Upper lobe of right lung (tissue), 1 donor: Measurements from ENCODE around the gene EPB41L1. TPM values are rescaled to one million over a fixed set of nuclear protein-coding genes. Genes with fewer than 3 reads are reported as not detected.

Experiments used
- ATAC-seq: fragments of 200-7000 bp; cut with Tn5 transposase; one replicate; pipeline ENCODE4 v1.9.1; 2020; ENCODE audit warnings: mild to moderate bottlenecking, moderate library complexity
- DNase-seq: peaks from one replicate; pipeline ENCODE4 v3.0.0-alpha.2; 2020
- H3K27ac ChIP-seq: fragments of 200-600 bp; one replicate; pipeline ENCODE4 v1.8.0; 2022
- H3K27me3 ChIP-seq: fragments of 200-600 bp; one replicate; pipeline ENCODE4 v1.8.0; 2022; ENCODE audit warnings: mild to moderate bottlenecking
- H3K36me3 ChIP-seq: fragments of 200-600 bp; one replicate; pipeline ENCODE4 v1.8.0; 2022
- H3K4me1 ChIP-seq: fragments of 200-600 bp; one replicate; pipeline ENCODE4 v1.8.0; 2022
- H3K4me3 ChIP-seq: fragments of 200-600 bp; one replicate; pipeline ENCODE4 v1.8.0; 2022; ENCODE audit warnings: mild to moderate bottlenecking
- H3K9me3 ChIP-seq: fragments of 200-600 bp; one replicate; pipeline ENCODE4 v1.8.0; 2022
- intact Hi-C: fragments of 100-400 bp; cut with DNase I; formaldehyde crosslinking; loops from one replicate; pipeline ENCODE4 v1.11.0; 2022
- total RNA-seq: library from RNA; stranded (reverse); fragmentation: NEBNext Ultra II Directional; extraction: Animal tissue kit (Norgen Biotek cat#: 25700); gene quantifications from one replicate; pipeline ENCODE4 v1.2.1, GENCODE V29; 2021
- TF ChIP-seq, protein P1 (sequence below): fragments of 200-600 bp; IDR thresholded peaks from one replicate; pipeline ENCODE4 v1.8.0; 2022; ENCODE audit warnings: antibody characterized with exemption
- donor health status: DM: no; HTN: yes; CAD: no; lungs with severe emphysema.

The EPB41L1 gene
- total RNA-seq, 1 donor from 2014 or later: 61.4 TPM

DNA sequence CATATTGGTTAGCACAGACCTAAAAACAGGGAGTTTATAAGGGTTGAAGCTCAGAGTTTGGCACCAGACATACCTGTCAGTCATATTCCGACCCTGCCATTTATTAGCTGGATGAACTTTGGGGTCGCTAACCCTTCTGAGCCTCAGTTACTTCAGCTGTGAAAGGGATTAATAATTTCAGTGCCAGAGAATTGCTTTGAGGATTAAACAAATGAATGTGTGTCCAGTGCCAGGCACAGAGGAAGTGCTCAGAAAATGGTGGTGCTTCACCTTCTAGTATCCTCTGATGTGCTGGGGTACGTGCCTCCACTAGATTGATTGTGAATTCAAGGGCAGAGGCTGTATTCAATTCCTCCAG lies 4.1 kb upstream of the EPB41L1 start:
- Histone ChIP-seq H3K4me1 (peaks cover 24% of the 10 kb centered on the region), H3K27ac (no peak overlapping the region), H3K4me3 (no peak overlapping the region), H3K36me3 (no peaks in the 10 kb centered on the region), H3K9me3 (no peaks in the 10 kb centered on the region), H3K27me3 (no peaks in the 10 kb centered on the region)
- DNase-seq: no peak
- intact Hi-C loops: no loop called here
- TF ChIP-seq, protein P1, sequence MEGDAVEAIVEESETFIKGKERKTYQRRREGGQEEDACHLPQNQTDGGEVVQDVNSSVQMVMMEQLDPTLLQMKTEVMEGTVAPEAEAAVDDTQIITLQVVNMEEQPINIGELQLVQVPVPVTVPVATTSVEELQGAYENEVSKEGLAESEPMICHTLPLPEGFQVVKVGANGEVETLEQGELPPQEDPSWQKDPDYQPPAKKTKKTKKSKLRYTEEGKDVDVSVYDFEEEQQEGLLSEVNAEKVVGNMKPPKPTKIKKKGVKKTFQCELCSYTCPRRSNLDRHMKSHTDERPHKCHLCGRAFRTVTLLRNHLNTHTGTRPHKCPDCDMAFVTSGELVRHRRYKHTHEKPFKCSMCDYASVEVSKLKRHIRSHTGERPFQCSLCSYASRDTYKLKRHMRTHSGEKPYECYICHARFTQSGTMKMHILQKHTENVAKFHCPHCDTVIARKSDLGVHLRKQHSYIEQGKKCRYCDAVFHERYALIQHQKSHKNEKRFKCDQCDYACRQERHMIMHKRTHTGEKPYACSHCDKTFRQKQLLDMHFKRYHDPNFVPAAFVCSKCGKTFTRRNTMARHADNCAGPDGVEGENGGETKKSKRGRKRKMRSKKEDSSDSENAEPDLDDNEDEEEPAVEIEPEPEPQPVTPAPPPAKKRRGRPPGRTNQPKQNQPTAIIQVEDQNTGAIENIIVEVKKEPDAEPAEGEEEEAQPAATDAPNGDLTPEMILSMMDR: no peak
- ATAC-seq: no peak

DNA sequence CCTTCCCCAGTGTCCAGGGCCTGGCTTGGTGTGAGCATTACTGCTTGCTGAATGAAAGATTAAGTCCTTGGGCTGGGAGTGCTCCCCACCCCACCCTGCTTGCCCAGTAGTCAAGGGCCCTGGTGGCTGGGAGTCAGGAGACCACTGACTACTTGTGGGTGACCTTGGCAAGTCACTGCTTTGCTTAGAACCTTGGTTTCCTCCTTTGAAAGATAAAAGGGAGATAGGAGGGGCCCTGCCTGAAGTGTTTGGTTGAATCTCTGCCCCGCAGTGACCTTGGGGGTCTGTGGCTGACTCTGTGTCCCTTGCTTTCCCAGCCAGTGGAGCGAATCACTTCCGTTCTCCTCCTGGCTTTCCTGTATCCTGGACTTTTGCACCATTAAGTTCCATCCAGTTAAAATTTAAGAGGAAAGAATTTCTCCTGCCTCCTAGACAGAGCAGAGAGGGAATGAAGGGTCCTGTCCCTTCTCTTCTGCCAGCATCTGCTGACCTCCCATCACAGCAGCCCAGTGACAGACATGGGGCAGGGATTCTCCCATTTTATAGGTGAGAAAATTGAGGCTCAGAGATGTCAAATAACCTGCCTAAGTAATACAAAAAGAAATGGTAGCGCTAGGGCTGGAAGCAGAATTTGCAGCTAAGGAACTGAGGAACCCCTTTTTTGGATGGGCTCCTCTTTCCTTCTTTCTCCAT lies 3.5 kb upstream of the EPB41L1 start:
- TF ChIP-seq, protein P1: no peak
- Histone ChIP-seq H3K27me3 (no peaks in the 10 kb centered on the region), H3K36me3 (no peaks in the 10 kb centered on the region), H3K4me1 (peaks cover 24% of the 10 kb centered on the region), H3K9me3 (no peaks in the 10 kb centered on the region), H3K4me3 (no peak overlapping the region), H3K27ac (no peak overlapping the region)
- DNase-seq (no peak), ATAC-seq (no peak)
- intact Hi-C loops: no loop called here

DNA sequence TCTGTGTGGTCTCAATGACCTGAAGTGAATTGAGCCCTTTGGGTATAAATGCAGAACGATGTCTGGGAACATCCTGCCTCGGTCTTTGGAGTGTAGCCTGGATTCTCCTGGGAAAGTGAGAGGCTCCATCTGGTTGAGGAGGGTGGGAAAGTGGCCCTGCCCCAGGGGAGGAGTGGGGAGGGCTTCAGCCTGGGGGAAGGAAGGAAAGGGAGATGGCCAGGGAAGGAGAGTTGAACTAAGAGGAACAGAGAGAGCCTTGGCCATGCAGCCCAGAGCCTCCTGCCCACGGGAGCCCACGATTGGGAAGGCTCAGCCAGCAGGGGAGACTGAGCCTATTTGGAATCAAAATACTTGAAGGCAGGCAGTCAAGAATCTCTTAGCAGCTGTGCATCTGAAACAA lies 2.3 kb upstream of the EPB41L1 start:
- no peaks in the 10 kb centered on the region for H3K27me3 ChIP-seq
- no peaks in the 10 kb centered on the region for H3K9me3 ChIP-seq
- H3K4me3 ChIP-seq: no peak overlapping the region
- no peak for ATAC-seq
- TF ChIP-seq, protein P1: no peak
- H3K27ac ChIP-seq: no peak overlapping the region
- H3K36me3 ChIP-seq: no peaks in the 10 kb centered on the region
- DNase-seq: no peak
- intact Hi-C loops: no loop called here
- H3K4me1 ChIP-seq: peaks cover 24% of the 10 kb centered on the region

DNA sequence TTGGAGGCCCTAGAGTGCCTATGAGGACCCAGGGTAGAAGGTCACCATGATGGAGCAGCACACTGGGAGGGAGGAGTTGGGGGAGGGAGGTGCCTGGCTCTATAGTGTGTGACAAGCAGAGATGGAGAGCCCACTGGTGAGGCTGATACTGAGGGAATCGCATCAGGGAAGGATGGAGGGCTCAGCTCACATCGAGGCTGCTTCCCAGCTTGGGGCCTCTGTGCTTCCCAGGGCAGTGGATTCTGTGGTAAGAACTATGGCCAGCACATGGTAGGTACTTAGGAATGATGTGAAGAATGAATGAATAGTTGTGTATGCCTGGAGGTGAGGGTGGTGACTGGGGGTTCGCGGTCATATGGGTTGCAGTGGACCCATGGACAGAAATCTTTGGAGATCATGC lies 1.3 kb upstream of the EPB41L1 start:
- no peak for DNase-seq
- TF ChIP-seq, protein P1: no peak
- ATAC-seq: no peak
- H3K9me3 ChIP-seq: no peaks in the 10 kb centered on the region
- H3K27ac ChIP-seq: no peak overlapping the region
- H3K27me3 ChIP-seq: no peaks in the 10 kb centered on the region
- no peak overlapping the region for H3K4me3 ChIP-seq
- intact Hi-C loops: no loop called here
- peaks cover 20% of the 10 kb centered on the region for H3K4me1 ChIP-seq
- H3K36me3 ChIP-seq: no peaks in the 10 kb centered on the region

DNA sequence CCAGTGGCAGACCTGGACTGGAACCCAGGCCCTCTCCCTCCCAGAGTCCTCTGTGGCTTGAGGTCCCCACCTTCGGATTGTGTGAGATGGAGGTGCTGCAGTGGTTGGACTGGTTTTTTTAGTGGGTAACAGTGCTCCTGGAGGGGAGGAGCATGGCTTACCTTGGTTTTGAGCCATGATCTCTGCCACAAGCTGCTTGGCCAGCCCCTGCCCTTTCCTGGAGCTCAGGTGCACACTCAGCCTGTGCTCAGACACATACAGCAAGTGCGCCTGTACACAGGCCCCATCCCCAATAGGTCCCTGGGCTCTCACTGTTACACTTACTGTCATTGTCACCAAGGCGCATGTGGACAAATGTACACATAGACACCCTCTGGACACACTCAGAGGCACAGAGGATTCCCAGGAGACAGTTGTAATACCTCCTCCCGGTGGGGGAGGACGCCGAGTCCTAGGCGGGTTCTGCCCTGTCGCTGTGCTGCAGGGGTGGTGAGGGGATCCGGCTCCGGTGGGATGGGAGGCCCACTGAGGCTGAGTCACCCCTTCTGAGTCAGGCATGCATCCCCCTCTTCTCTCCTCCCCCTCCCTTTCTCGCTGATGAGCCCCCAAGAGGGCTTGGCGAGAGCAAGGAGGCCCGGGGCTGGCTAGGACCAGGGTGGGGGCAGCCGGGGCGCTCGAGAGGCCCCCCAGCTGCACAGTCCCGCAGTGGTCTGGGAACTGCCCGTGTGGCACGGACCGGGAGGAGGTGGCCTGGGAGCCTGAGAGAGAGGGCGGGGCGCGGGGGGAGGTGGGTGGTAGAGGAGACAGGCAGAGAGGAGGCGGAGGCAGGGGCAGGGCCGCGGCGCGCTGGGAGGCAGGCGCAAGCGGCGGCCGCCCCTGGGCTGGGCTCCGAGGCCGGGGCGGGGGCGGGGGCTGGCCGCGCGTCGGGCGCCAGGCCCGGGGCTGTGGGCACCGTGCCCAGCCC lies 522 bp upstream of the EPB41L1 start:
- Histone ChIP-seq H3K4me3 (peak overlapping the region; percentile 56), H3K9me3 (no peaks in the 10 kb centered on the region), H3K27me3 (no peaks in the 10 kb centered on the region), H3K4me1 (peaks cover 18% of the 10 kb centered on the region), H3K36me3 (no peaks in the 10 kb centered on the region), H3K27ac (peak overlapping the region; percentile 55)
- TF ChIP-seq, protein P1: no peak
- peak; percentile 92 for ATAC-seq
- DNase-seq: peak; percentile 95
- intact Hi-C loops: no loop called here
